GM12801 (cell line): ENCODE results near the gene LRRC14B.

Source experiments
- CTCF ChIP-seq: IDR thresholded peaks from one replicate; pipeline ENCODE4 v1.5.1; 2011; ENCODE audit warnings: control low read depth; ENCODE audit not compliant: insufficient read length; ENCODE audit errors: extremely low read depth

Gene LRRC14B

GRCh38 chr5:186091-187041 is 4.9 kb upstream of the LRRC14B start:
- TF ChIP-seq CTCF, result no peak

GRCh38 chr5:187042-187431 is 4.3 kb upstream of the LRRC14B start:
- TF ChIP-seq CTCF, result no peak

DNA sequence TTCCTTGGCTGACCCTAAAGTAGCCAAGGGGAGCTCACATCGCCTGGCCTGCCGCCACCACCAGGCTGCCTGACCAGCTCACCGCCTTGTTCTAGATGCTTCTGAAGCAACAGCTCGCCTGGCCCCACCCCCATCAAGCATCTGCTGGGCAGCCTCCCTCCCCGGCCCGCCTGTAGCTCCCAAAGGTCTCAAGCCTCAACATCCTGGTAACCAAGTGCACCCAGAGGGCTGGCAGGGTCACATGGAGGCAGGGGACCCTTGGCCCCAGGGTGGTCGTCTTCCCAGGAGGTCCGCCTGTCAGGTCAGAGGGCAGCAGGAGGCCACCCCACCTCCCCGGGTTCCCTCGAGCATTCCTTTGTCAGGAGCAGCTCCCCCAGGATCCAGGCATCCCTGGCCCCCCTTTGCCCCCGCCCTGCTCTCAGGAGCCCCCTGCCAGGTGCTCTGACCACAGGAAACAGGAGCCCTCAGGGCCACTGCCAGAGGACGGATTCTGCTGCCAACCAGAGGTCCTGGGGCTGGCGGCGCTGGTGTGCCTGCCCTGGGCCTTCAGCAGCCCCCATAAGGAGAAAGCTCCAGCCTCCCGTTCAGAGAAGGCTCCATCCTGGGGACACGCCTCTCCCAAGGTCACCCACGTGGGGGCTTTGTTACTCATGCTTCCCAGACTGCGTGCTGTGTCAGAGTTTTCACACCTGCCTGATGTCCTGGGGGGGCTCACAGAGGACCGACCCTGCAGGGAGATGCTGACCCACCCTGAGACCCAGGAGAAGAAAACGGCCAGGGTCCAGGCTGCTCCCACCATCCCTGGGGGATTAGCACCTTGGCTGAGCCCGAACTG is 3.5 kb upstream of the LRRC14B start:
- no peak for TF ChIP-seq CTCF

DNA sequence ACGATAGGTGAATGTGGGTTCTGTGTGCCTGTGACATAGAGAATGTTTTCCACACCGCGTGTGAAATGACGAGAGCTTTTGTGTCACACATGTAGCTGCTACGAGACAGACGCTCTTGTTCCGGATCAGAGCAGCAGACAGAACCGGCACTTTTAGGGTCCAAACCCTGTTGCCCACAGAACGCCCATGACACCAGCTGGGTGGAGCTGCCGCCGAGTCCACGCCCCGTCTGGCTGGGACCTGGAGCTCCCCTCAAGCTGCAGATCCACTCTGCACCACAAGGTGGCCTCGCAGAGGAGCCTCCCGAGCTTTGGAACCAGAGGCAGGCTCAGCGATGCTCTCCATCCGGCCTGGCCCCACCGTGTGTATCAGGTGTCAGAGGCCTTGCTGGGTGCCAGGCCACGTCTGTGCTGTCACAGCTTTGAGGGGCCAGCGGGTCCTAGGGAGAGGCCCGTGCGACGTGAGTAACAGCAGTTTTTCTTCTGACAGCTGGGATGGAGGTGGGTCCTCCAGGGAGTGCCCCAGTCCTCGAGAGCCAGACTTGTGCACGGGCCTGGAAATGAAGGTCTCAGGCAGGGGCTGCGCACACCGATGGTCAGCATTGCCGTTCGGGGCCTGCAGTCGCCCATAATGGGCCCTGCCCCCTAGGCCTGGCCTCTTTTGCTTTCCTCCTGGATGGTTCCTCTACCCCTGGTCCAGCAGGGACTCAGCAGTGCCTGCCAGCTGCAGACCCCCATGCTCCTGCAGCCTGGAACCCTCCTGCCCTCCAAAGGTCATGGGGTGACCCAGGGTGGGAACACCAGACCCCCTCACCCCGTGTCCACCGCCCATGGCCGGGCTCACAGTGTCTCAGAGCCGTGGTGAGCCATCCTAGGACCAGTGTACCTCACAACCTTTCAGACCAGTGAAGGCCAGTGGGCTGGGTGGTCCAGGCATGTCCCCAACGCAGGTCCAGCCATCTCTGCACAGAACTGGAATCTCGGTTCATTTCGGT is 2.5 kb upstream of the LRRC14B start:
- TF ChIP-seq CTCF, result peak; percentile 11

DNA sequence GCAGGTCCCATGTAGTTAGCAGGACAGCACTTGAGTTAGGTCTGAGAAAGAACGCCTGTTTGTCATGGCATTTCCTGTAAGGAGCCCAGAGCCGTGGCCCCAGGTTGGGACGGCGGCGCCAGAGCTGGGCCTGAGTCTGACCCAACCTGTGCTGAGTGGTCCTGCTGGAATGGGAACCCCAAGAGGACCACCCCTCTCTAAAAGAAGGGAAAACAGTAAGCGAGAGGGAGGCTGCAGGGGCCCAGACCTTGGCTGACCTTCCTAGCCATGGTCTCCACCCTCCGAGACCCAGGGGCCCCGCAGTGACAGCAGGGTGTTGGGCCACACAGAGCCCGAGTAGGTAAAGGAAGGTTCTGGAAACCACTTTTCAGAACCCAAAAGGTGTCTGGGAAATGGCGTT is 1.8 kb upstream of the LRRC14B start:
- TF ChIP-seq CTCF, result no peak

DNA sequence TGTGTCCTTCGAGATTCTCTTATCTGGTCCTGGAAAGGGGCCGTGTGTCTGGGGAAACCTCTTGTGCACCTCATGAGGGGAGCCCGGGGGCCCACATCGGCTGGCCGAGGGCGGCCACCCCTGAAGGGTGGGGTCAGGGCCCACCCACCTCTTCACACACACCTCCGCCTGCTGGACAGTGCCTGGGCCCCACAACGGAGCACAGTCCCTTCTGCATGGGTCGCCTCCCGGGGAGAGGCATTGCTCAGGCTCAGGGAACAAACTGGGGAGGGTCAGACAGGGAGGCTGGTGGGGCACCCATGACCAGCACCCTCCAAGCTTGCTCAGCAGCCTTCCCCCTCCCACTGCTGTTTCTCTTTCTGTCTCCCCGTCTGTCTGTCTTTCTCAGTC is 1.3 kb upstream of the LRRC14B start:
- no peak for TF ChIP-seq CTCF
